Stimulated activated CD4-positive, alpha-beta T cell treated with anti-CD3 and anti-CD28 coated beads, Interleukin-2, amount 100 ng/mL, for 4 hours (primary cell): Measurements from ENCODE around the gene STPG3.
A peak's percentile ranks its signal among the peaks of the same experiment; 100 is the strongest.

Experiments
- DNase-seq: peaks from one replicate; pipeline ENCODE4 v3.0.0-alpha.2; 2020; ENCODE audit warnings: low read depth

Gene STPG3

GRCh38 chr9:137251194-137251461 lies at the start of gene STPG3:
STPG3 (plus strand) TSS chr9:137251286; CDS start chr9:137251287, 1 bp downstream.
- DNase-seq, result no peak

- DNase-seq, result no peak
Observed at GRCh38 chr9:137202966-137203365, 48.1 kb upstream of the STPG3 start.

GRCh38 chr9:137204731-137205125 lies 46.4 kb upstream of the STPG3 start:
- no peak for DNase-seq

GRCh38 chr9:137205126-137206069 lies 45.7 kb upstream of the STPG3 start, which contains the start of the genes NDOR1 and TMEM203:
NDOR1 (plus strand) TSS chr9:137205700; CDS start chr9:137205778, 78 bp downstream.
TMEM203 (minus strand) TSS chr9:137205648; CDS start chr9:137205414, 234 bp downstream.
- peak; percentile 89 for DNase-seq

GRCh38 chr9:137206602-137207001 lies 44.5 kb upstream of the STPG3 start:
- no peak for DNase-seq

- no peak for DNase-seq
Observed at GRCh38 chr9:137211532-137211931, 39.6 kb upstream of the STPG3 start.

- DNase-seq, result no peak
Observed at GRCh38 chr9:137212520-137212919, 38.6 kb upstream of the STPG3 start.

GRCh38 chr9:137213160-137214060 lies 37.7 kb upstream of the STPG3 start:
- no peak for DNase-seq

GRCh38 chr9:137214620-137215019 lies 36.5 kb upstream of the STPG3 start:
- no peak for DNase-seq

GRCh38 chr9:137215196-137215986 lies 35.7 kb upstream of the STPG3 start:
- no peak for DNase-seq

GRCh38 chr9:137216188-137216965 lies 34.7 kb upstream of the STPG3 start:
- no peak for DNase-seq

GRCh38 chr9:137217276-137218211 lies 33.5 kb upstream of the STPG3 start:
- no peak for DNase-seq

GRCh38 chr9:137218212-137218753 lies 32.8 kb upstream of the STPG3 start:
- no peak for DNase-seq

GRCh38 chr9:137218754-137219271 lies 32.3 kb upstream of the STPG3 start:
- DNase-seq, result no peak

GRCh38 chr9:137219757-137220316 lies 31.2 kb upstream of the STPG3 start:
- DNase-seq, result no peak

- no peak for DNase-seq
Observed at GRCh38 chr9:137220317-137221094, 30.6 kb upstream of the STPG3 start.

- DNase-seq, result no peak
Observed at GRCh38 chr9:137221095-137221505, 30.0 kb upstream of the STPG3 start.

GRCh38 chr9:137221506-137222111 lies 29.5 kb upstream of the STPG3 start:
- DNase-seq, result no peak
